ENCODE data around the gene PACRG.

- TF ChIP-seq, protein P1, sequence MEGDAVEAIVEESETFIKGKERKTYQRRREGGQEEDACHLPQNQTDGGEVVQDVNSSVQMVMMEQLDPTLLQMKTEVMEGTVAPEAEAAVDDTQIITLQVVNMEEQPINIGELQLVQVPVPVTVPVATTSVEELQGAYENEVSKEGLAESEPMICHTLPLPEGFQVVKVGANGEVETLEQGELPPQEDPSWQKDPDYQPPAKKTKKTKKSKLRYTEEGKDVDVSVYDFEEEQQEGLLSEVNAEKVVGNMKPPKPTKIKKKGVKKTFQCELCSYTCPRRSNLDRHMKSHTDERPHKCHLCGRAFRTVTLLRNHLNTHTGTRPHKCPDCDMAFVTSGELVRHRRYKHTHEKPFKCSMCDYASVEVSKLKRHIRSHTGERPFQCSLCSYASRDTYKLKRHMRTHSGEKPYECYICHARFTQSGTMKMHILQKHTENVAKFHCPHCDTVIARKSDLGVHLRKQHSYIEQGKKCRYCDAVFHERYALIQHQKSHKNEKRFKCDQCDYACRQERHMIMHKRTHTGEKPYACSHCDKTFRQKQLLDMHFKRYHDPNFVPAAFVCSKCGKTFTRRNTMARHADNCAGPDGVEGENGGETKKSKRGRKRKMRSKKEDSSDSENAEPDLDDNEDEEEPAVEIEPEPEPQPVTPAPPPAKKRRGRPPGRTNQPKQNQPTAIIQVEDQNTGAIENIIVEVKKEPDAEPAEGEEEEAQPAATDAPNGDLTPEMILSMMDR (IDR thresholded peaks at IDR 0.05), result no peak
- TF ChIP-seq POLR2AphosphoS5 (IDR thresholded peaks at IDR 0.05; ENCODE audit: low read depth, low read length), result no peak
Observed at GRCh38 chr6:163200289-163200688, 472.5 kb downstream of the PACRG start.
